ENCODE data around the gene SPAG16. TPM values are rescaled to one million over a fixed set of nuclear protein-coding genes. Genes with fewer than 3 reads are reported as not detected.
A peak's percentile ranks its signal among the peaks of the same experiment; 100 is the strongest.

The SPAG16 gene
- total RNA-seq, 1 donor, result 7.5 TPM

- no peak for DNase-seq (ENCODE audit: low read depth in 2 of 3, low spot score in 2 of 3)
These were observed 503.6 kb downstream of the SPAG16 start for GRCh38 chr2:213787869-213788268.

GRCh38 chr2:213789940-213790339 is 505.7 kb downstream of the SPAG16 start:
- DNase-seq (ENCODE audit: low read depth in 2 of 3, low spot score in 2 of 3), result no peak

GRCh38 chr2:213792045-213792444 is 507.8 kb downstream of the SPAG16 start:
- DNase-seq (ENCODE audit: low read depth in 2 of 3, low spot score in 2 of 3), result no peak

- DNase-seq (ENCODE audit: low read depth in 2 of 3, low spot score in 2 of 3), result peak in 1 of 3 donors; percentile 49
These were observed 522.0 kb downstream of the SPAG16 start for GRCh38 chr2:213806125-213806726.

- DNase-seq (ENCODE audit: low read depth in 2 of 3, low spot score in 2 of 3), result no peak
These were observed 532.3 kb downstream of the SPAG16 start for GRCh38 chr2:213816583-213816982.

GRCh38 chr2:213818436-213818835 is 534.2 kb downstream of the SPAG16 start:
- DNase-seq (ENCODE audit: low read depth in 2 of 3, low spot score in 2 of 3), result no peak

- no peak for DNase-seq (ENCODE audit: low read depth in 2 of 3, low spot score in 2 of 3)
These were observed 550.1 kb downstream of the SPAG16 start for GRCh38 chr2:213834331-213834730.

GRCh38 chr2:213834746-213835145 is 550.5 kb downstream of the SPAG16 start:
- no peak for DNase-seq (ENCODE audit: low read depth in 2 of 3, low spot score in 2 of 3)

- no peak for DNase-seq (ENCODE audit: low read depth in 2 of 3, low spot score in 2 of 3)
These were observed 562.6 kb downstream of the SPAG16 start for GRCh38 chr2:213846856-213847255.

GRCh38 chr2:213847316-213847715 is 563.1 kb downstream of the SPAG16 start:
- no peak for DNase-seq (ENCODE audit: low read depth in 2 of 3, low spot score in 2 of 3)

GRCh38 chr2:213848631-213849030 is 564.4 kb downstream of the SPAG16 start:
- DNase-seq (ENCODE audit: low read depth in 2 of 3, low spot score in 2 of 3), result no peak

GRCh38 chr2:213861638-213862037 is 577.4 kb downstream of the SPAG16 start:
- no peak for DNase-seq (ENCODE audit: low read depth in 2 of 3, low spot score in 2 of 3)

GRCh38 chr2:213862407-213863076 is 578.3 kb downstream of the SPAG16 start:
- DNase-seq (ENCODE audit: low read depth in 2 of 3, low spot score in 2 of 3), result no peak

GRCh38 chr2:213863541-213863940 is 579.3 kb downstream of the SPAG16 start:
- no peak for DNase-seq (ENCODE audit: low read depth in 2 of 3, low spot score in 2 of 3)

GRCh38 chr2:213868526-213868925 is 584.3 kb downstream of the SPAG16 start:
- no peak for DNase-seq (ENCODE audit: low read depth in 2 of 3, low spot score in 2 of 3)

- DNase-seq (ENCODE audit: low read depth in 2 of 3, low spot score in 2 of 3), result no peak
These were observed 601.2 kb downstream of the SPAG16 start for GRCh38 chr2:213885485-213885884.

GRCh38 chr2:213914510-213914909 is 630.2 kb downstream of the SPAG16 start:
- DNase-seq (ENCODE audit: low read depth in 2 of 3, low spot score in 2 of 3), result no peak

GRCh38 chr2:213920014-213920413 is 635.8 kb downstream of the SPAG16 start:
- no peak for DNase-seq (ENCODE audit: low read depth in 2 of 3, low spot score in 2 of 3)

- no peak for DNase-seq (ENCODE audit: low read depth in 2 of 3, low spot score in 2 of 3)
These were observed 639.3 kb downstream of the SPAG16 start for GRCh38 chr2:213923543-213923942.

GRCh38 chr2:213934560-213934959 is 650.3 kb downstream of the SPAG16 start:
- DNase-seq (ENCODE audit: low read depth in 2 of 3, low spot score in 2 of 3), result peak in 2 of 3 donors; percentile 18 to 63

GRCh38 chr2:213958086-213958485 is 673.8 kb downstream of the SPAG16 start:
- no peak for DNase-seq (ENCODE audit: low read depth in 2 of 3, low spot score in 2 of 3)

GRCh38 chr2:213959589-213959988 is 675.3 kb downstream of the SPAG16 start:
- DNase-seq (ENCODE audit: low read depth in 2 of 3, low spot score in 2 of 3), result no peak

- DNase-seq (ENCODE audit: low read depth in 2 of 3, low spot score in 2 of 3), result no peak
These were observed 687.3 kb downstream of the SPAG16 start for GRCh38 chr2:213971536-213971935.

All from hematopoietic multipotent progenitor cell (in vitro differentiated cells).